HAP-1 (cell line): ENCODE data around the gene CTXN3.

ENCODE experiments used
- DNase-seq, 2 experiments: peaks; one replicate each; pipeline ENCODE4 v3.0.0-alpha.2; 2016 to 2020; ENCODE audit warnings: low spot score in 2 of 2
- H3K27me3 ChIP-seq: fragments of 250-450 bp; sonication (Bioruptor Pico); 2 replicates; pipeline ENCODE4 v1.5.1; 2020; ENCODE audit warnings: low read depth, mild to moderate bottlenecking, moderate library complexity
- H3K36me3 ChIP-seq: fragments of 250-450 bp; sonication (Bioruptor Pico); replicated peaks from 2 replicates; pipeline ENCODE4 v1.5.1; 2020; ENCODE audit warnings: mild to moderate bottlenecking
- H3K4me1 ChIP-seq: fragments of 250-450 bp; sonication (Bioruptor Pico); 2 replicates; pipeline ENCODE4 v1.5.1; 2020; ENCODE audit warnings: mild to moderate bottlenecking
- H3K4me3 ChIP-seq: fragments of 250-450 bp; sonication (Bioruptor Pico); 2 replicates; pipeline ENCODE4 v1.5.1; 2020; ENCODE audit warnings: mild to moderate bottlenecking, moderate library complexity
- H3K9me3 ChIP-seq: fragments of 250-450 bp; sonication (Bioruptor Pico); 2 replicates; pipeline ENCODE4 v1.5.1; 2020; ENCODE audit warnings: mild to moderate bottlenecking, moderate library complexity
- in situ Hi-C: fragments of 300-500 bp; cut with MboI; formaldehyde crosslinking; loops from 3 replicates; pipeline ENCODE4 v1.14.3; 2020; ENCODE audit warnings: low sequenced_read_pairs, inconsistent platforms, mixed read lengths

The CTXN3 gene

GRCh38 chr5:127649018-127649439 lies at the start of gene CTXN3:
TSS of gene CTXN3 (plus strand) at chr5:127649082. CDS start at chr5:127657522, 8,440 bp downstream.
- Histone ChIP-seq H3K4me3 (no peak within 1 kb of the TSS), H3K36me3 (no peaks in the 10 kb centered on the region), H3K27me3 (peaks cover 4% of the 10 kb centered on the region), H3K9me3 (no peaks in the 10 kb centered on the region), H3K4me1 (peaks cover 14% of the 10 kb centered on the region)
- no peak for DNase-seq
- in situ Hi-C loops = no loop called here

GRCh38 chr5:127599320-127599719 lies 49.6 kb upstream of the CTXN3 start:
- no peak overlapping the region for H3K4me3 ChIP-seq
- in situ Hi-C loops = no loop called here
- H3K4me1 ChIP-seq = peaks cover 51% of the 10 kb centered on the region
- no peaks in the 10 kb centered on the region for H3K9me3 ChIP-seq
- no peaks in the 10 kb centered on the region for H3K36me3 ChIP-seq
- no peak for DNase-seq
- H3K27me3 ChIP-seq = no peaks in the 10 kb centered on the region

- in situ Hi-C loops = no loop called here
- no peak for DNase-seq
- no peaks in the 10 kb centered on the region for H3K27me3 ChIP-seq
- no peaks in the 10 kb centered on the region for H3K36me3 ChIP-seq
- H3K4me3 ChIP-seq = no peak overlapping the region
- H3K9me3 ChIP-seq = no peaks in the 10 kb centered on the region
- peaks cover 51% of the 10 kb centered on the region for H3K4me1 ChIP-seq
Measured at GRCh38 chr5:127599847-127600246, 49.0 kb upstream of the CTXN3 start.

GRCh38 chr5:127601111-127601510 lies 47.8 kb upstream of the CTXN3 start:
- peak; percentile 48 to 96 for DNase-seq
- Histone ChIP-seq H3K4me3 (no peak overlapping the region), H3K27me3 (no peaks in the 10 kb centered on the region), H3K4me1 (peaks cover 53% of the 10 kb centered on the region), H3K9me3 (no peaks in the 10 kb centered on the region), H3K36me3 (no peaks in the 10 kb centered on the region)
- in situ Hi-C loops = no loop called here

- peaks cover 50% of the 10 kb centered on the region for H3K4me1 ChIP-seq
- H3K27me3 ChIP-seq = no peaks in the 10 kb centered on the region
- no peak overlapping the region for H3K4me3 ChIP-seq
- DNase-seq = peak in 1 of 2 experiments; percentile 70
- no peaks in the 10 kb centered on the region for H3K36me3 ChIP-seq
- no peaks in the 10 kb centered on the region for H3K9me3 ChIP-seq
- in situ Hi-C loops = no loop called here
Measured at GRCh38 chr5:127601601-127602000, 47.3 kb upstream of the CTXN3 start.

- H3K27me3 ChIP-seq = no peaks in the 10 kb centered on the region
- peak in 1 of 2 experiments; percentile 15 for DNase-seq
- H3K4me1 ChIP-seq = peaks cover 50% of the 10 kb centered on the region
- H3K36me3 ChIP-seq = no peaks in the 10 kb centered on the region
- H3K4me3 ChIP-seq = no peak overlapping the region
- no peaks in the 10 kb centered on the region for H3K9me3 ChIP-seq
- in situ Hi-C loops = no loop called here
Measured at GRCh38 chr5:127602481-127602880, 46.4 kb upstream of the CTXN3 start.

- no peaks in the 10 kb centered on the region for H3K9me3 ChIP-seq
- H3K4me1 ChIP-seq = peaks cover 50% of the 10 kb centered on the region
- in situ Hi-C loops = no loop called here
- H3K4me3 ChIP-seq = no peak overlapping the region
- DNase-seq = peak; percentile 23 to 32
- no peaks in the 10 kb centered on the region for H3K27me3 ChIP-seq
- H3K36me3 ChIP-seq = no peaks in the 10 kb centered on the region
Measured at GRCh38 chr5:127602896-127603844, 45.7 kb upstream of the CTXN3 start.

- Histone ChIP-seq H3K4me1 (peaks cover 22% of the 10 kb centered on the region), H3K36me3 (no peaks in the 10 kb centered on the region), H3K9me3 (no peaks in the 10 kb centered on the region), H3K4me3 (no peak overlapping the region), H3K27me3 (no peaks in the 10 kb centered on the region)
- in situ Hi-C loops = no loop called here
- no peak for DNase-seq
Measured at GRCh38 chr5:127608077-127608660, 40.7 kb upstream of the CTXN3 start.

GRCh38 chr5:127609011-127609410 lies 39.9 kb upstream of the CTXN3 start:
- Histone ChIP-seq H3K4me3 (no peak overlapping the region), H3K9me3 (no peaks in the 10 kb centered on the region), H3K36me3 (no peaks in the 10 kb centered on the region), H3K27me3 (no peaks in the 10 kb centered on the region), H3K4me1 (peaks cover 13% of the 10 kb centered on the region)
- in situ Hi-C loops = no loop called here
- no peak for DNase-seq

- Histone ChIP-seq H3K27me3 (no peaks in the 10 kb centered on the region), H3K36me3 (no peaks in the 10 kb centered on the region), H3K4me1 (peaks cover 12% of the 10 kb centered on the region), H3K9me3 (no peaks in the 10 kb centered on the region), H3K4me3 (no peak overlapping the region)
- DNase-seq = no peak
- in situ Hi-C loops = no loop called here
Measured at GRCh38 chr5:127609957-127610356, 38.9 kb upstream of the CTXN3 start.

GRCh38 chr5:127612441-127613141 lies 36.3 kb upstream of the CTXN3 start:
- Histone ChIP-seq H3K9me3 (no peaks in the 10 kb centered on the region), H3K27me3 (no peaks in the 10 kb centered on the region), H3K36me3 (no peaks in the 10 kb centered on the region), H3K4me3 (no peak overlapping the region), H3K4me1 (peaks cover 5% of the 10 kb centered on the region; the same call in 1 of the 2 replicates)
- in situ Hi-C loops = no loop called here
- DNase-seq = no peak

- H3K9me3 ChIP-seq = no peaks in the 10 kb centered on the region
- no peak for DNase-seq
- no peak overlapping the region for H3K4me3 ChIP-seq
- no peaks in the 10 kb centered on the region for H3K4me1 ChIP-seq
- no peaks in the 10 kb centered on the region for H3K36me3 ChIP-seq
- in situ Hi-C loops = no loop called here
- H3K27me3 ChIP-seq = no peaks in the 10 kb centered on the region
Measured at GRCh38 chr5:127615916-127616315, 33.0 kb upstream of the CTXN3 start.

- Histone ChIP-seq H3K9me3 (no peaks in the 10 kb centered on the region), H3K27me3 (no peaks in the 10 kb centered on the region), H3K4me3 (no peak overlapping the region), H3K36me3 (no peaks in the 10 kb centered on the region), H3K4me1 (no peaks in the 10 kb centered on the region)
- in situ Hi-C loops = no loop called here
- DNase-seq = no peak
Measured at GRCh38 chr5:127619908-127620479, 28.9 kb upstream of the CTXN3 start.
